Fibroblast of the aortic adventitia (primary cell): ENCODE results near the gene NFIB. TPM values are rescaled to one million over a fixed set of nuclear protein-coding genes. Genes with fewer than 3 reads are reported as not detected.

Experiments used
- DNase-seq: peaks from one replicate; pipeline ENCODE4 v3.0.0-alpha.2; 2010; ENCODE audit warnings: low read depth
- H3K4me3 ChIP-seq: 2 replicates; pipeline ENCODE4 v1.5.1; 2011; ENCODE audit warnings: low read depth, mild to moderate bottlenecking, control low read depth, low read length, moderate library complexity
- CTCF ChIP-seq: IDR thresholded peaks from 2 replicates; pipeline ENCODE4 v1.5.1; 2011; ENCODE audit warnings: mild to moderate bottlenecking, low read length, control low read depth, inconsistent platforms; ENCODE audit not compliant: insufficient read depth
- total RNA-seq: library from RNA; depleted of rRNA; stranded (reverse); fragments of >200 nt; gene quantifications from 2 replicates; pipeline ENCODE4 v1.2.3, GENCODE V29; 2012; ENCODE audit warnings: low replicate concordance

The NFIB gene
- total RNA-seq, 1 donor, result 111 TPM

DNA sequence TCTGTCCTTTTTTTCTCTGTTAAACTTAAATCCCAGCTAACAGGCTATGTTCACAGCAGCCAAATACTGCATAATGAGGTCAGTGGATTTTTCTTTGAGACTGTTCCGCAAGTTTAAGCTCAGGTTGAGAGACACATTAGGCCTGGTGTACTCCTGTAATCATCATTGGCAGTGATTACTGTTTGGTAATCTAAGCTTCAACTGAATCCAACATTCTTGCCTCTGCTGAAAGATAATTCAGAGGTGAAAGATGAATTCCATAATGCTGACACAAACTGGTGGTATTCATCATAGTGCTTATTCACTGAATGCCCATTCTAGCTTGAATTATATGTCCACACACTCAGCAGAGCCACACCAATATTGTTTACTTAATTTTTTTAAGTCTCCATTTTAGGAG is 108.5 kb downstream of the NFIB start:
- no peak overlapping the region for H3K4me3 ChIP-seq
- TF ChIP-seq CTCF, result no peak
- peak; percentile 96 for DNase-seq

DNA sequence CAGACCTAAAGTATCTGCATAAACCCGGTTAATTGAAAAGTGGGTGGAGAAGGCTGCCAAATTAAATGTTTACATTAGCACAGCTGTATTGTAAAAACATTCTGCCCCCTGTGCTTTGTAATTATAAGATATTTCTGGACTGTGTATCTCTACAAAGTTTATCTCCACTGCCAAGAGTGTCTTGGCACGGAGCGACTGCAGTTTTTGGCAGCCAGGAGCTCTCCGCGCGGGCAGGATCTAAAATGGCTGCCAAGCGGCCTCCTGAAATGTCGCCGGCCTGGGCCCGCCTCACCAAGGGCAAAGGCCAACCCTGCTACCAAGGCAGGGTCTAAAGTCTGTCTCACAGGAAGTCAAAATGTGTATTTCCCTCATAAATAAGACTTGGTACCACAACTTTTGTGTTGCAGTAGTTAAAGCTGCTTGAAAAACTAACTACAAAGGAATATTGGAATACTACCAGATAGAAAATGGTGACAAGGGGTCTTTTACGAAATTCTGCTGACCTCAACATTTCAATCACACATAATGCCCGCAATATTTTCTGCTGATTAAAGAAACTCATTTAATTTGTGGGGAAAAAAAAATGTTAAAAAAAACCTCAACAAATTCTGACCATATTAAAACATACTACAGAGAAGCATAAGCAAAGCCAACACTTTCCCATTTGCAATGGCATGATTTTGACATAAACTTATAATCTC is 110.4 kb downstream of the NFIB start:
- DNase-seq, result peak; percentile 69

DNA sequence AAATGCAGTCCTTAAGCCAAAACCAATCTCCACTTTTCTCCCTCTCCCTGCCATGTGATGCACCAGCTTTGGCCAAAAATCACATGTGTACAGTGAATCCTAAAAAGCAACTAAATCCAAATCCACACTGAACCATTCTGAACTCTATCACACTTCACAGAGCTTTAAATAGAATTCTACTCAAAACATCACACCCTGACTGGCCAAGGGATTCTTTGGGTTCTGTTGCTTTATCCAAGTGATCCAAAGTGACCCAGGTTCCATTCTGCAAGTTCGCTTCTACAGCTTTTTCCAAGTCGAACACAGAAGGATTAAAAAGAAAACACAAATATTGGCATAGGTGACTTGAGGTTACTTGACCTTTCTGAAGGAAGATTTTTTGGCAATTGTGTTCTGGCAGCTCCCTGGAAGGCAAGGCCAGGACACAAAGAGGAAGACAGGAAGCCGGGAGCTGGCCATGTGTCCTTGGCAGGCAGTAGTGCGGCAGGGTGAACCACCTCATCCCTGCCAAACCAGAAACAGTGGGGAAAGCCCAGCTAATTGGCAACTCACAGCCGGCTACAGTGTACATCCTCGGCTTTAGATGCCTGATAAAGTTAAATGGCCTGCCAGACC is 115.0 kb downstream of the NFIB start:
- peak; percentile 84 for DNase-seq
- no peak for TF ChIP-seq CTCF

More for the DNA sequence above, 110.4 kb downstream of the NFIB start:
- TF ChIP-seq CTCF, result no peak
- H3K4me3 ChIP-seq, result no peak overlapping the region

DNA sequence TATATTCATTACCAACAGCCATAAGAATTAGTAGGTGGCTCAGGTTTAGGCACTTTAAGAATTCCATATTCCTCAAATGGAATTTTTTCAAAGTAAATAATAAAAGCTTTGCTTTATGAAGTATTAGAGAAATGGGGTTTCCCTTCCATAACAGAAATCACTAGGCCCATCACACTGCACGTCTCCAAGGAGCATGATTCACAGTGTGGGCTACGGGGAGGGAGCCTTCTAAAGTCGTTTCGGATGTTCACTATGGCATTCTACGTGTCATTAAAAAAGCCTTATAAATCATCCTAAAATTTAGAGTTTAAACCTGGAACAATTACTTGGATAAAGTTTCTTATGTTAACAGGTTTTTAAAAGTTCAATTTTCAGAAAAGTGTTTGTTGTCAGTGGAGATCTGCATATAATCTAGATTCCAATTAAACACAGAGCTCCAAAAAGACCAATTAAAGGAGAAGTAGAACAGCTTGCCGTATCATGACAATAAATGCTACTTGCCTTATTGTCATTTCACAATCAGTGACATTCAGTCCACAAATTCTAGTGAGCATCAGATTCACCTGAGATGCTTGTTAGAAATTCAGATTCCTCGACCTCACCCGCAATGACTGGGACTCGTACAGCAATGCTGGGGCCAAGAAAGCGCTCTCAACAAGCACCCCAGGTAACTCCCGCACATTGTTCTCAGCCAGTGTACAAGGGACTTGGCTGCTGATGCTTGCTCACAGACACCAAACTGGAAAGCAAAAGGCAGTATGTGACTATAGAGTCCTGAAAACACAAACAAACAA is 115.7 kb downstream of the NFIB start:
- peak; percentile 59 for DNase-seq
- TF ChIP-seq CTCF, result no peak
- no peak overlapping the region for H3K4me3 ChIP-seq

More for the DNA sequence above, 115.0 kb downstream of the NFIB start:
- no peak overlapping the region for H3K4me3 ChIP-seq

DNA sequence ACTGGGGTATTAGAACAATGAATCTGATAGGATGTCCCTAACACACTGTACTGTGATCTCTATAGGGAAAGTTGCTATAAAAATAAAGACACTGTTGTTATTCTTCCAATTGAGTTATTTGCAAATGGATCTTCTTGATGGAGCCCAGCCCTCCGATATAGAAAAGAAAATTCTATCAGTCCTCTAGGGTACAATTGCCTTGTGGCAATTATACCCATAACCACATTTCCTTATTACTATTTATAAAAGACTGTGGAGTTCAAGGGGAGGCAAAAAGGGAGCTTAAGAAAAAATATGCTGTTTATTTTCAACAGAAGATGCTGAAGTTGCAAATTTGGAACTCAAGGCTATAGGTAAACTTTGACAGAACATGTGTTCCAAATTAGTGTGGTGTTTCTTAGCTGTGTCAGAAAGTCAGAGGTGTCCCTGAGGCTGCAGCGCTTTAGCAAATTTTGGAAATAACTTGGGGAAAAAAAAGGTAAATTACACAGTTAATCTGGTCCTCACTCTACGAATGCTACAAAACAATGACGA is 116.5 kb downstream of the NFIB start:
- TF ChIP-seq CTCF, result no peak
- H3K4me3 ChIP-seq, result no peak overlapping the region
- no peak for DNase-seq

- DNase-seq, result no peak
- no peak for TF ChIP-seq CTCF
- H3K4me3 ChIP-seq, result no peak overlapping the region
Measured at GRCh38 chr9:14193328-14193990, 120.5 kb downstream of the NFIB start.
